Measurements from ENCODE around the gene EVC.
"Not testable (repeated sequence)": the region's sequence is repeated elsewhere in the genome, so short reads cannot be mapped to it uniquely, and the experiment has no call there.

EVC gene

GRCh38 chr4:5852523-5853202 lies 141.7 kb downstream of the EVC start:
- no peak for DNase-seq (ENCODE audit: low read depth)
- no peak overlapping the region for H3K4me3 ChIP-seq (ENCODE audit: low read length)
- TF ChIP-seq, protein P1, sequence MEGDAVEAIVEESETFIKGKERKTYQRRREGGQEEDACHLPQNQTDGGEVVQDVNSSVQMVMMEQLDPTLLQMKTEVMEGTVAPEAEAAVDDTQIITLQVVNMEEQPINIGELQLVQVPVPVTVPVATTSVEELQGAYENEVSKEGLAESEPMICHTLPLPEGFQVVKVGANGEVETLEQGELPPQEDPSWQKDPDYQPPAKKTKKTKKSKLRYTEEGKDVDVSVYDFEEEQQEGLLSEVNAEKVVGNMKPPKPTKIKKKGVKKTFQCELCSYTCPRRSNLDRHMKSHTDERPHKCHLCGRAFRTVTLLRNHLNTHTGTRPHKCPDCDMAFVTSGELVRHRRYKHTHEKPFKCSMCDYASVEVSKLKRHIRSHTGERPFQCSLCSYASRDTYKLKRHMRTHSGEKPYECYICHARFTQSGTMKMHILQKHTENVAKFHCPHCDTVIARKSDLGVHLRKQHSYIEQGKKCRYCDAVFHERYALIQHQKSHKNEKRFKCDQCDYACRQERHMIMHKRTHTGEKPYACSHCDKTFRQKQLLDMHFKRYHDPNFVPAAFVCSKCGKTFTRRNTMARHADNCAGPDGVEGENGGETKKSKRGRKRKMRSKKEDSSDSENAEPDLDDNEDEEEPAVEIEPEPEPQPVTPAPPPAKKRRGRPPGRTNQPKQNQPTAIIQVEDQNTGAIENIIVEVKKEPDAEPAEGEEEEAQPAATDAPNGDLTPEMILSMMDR (conservative IDR thresholded peaks at IDR 0.05; ENCODE audit: low read length): no peak

GRCh38 chr4:5854929-5855328 lies 143.9 kb downstream of the EVC start:
- TF ChIP-seq, protein P1 (conservative IDR thresholded peaks at IDR 0.05; ENCODE audit: low read length): no peak
- no peak overlapping the region for H3K4me3 ChIP-seq (ENCODE audit: low read length)
- DNase-seq (ENCODE audit: low read depth): no peak

GRCh38 chr4:5856362-5856761 lies 145.4 kb downstream of the EVC start:
- DNase-seq (ENCODE audit: low read depth); H3K4me3 ChIP-seq (ENCODE audit: low read length): not testable (repeated sequence)

DNA sequence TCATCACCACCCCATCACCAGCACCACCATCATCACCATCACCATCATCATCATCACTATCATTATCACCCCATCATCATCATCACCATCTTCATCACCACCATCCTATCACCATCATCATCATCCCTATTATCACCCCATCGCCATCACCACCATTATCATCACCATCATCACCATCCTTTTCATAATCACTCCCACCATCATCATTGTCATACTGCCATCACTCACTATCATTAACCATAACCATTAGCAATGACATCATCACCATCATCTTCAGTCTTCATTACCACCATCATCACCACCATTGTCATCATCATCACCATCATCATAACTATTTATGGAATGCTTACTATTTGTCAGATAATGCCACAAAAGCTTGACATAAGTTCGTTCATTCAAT lies 146.2 kb downstream of the EVC start:
- DNase-seq (ENCODE audit: low read depth): no peak
- TF ChIP-seq, protein P1 (conservative IDR thresholded peaks at IDR 0.05; ENCODE audit: low read length): no peak
- H3K4me3 ChIP-seq (ENCODE audit: low read length): no peak overlapping the region

GRCh38 chr4:5858020-5858769 lies 147.2 kb downstream of the EVC start:
- TF ChIP-seq, protein P1 (conservative IDR thresholded peaks at IDR 0.05; ENCODE audit: low read length): no peak
- no peak overlapping the region for H3K4me3 ChIP-seq (ENCODE audit: low read length)
- no peak for DNase-seq (ENCODE audit: low read depth)

DNA sequence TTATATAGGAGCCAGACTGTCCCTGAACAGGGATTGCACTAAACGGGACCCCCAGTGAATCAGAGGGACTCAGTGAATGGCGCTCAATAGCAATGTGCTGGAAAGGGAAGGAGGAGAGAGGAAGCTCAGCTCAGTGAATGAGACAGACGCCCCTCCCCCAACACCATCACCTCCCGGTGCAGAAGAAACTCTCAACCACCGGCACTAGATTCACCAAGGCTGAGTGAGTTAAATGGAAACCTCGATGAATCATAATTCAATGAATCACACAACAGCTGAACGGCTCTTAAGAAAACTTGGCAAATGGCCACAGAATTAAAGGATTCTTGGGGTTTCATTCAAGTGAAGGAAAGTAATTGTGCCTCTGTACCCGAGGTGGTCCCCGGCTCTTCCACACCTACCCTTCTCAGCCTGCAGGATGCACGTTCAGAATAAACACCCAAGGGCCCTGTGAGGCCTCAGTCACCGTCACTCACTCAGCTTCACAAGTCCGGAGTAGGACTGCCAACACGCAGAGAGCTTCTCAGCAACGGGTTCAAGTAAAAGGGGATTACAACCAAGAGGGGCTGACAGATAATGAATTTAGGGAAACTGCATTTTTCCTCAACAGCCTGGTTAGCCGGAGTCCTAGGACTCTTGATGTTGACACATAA lies 152.6 kb downstream of the EVC start:
- TF ChIP-seq, protein P1 (conservative IDR thresholded peaks at IDR 0.05; ENCODE audit: low read length): no peak
- no peak overlapping the region for H3K4me3 ChIP-seq (ENCODE audit: low read length)
- peak; percentile 71 for DNase-seq (ENCODE audit: low read depth)
